DMS114 treated with DMSO at 0.1 percent for 48 hours (cell line): ENCODE results near the gene OR5A1.

Experiments
- DNase-seq: peaks from one replicate; lab custom pipeline; 2025; ENCODE audit not compliant: unreplicated experiment; lab: John Stamatoyannopoulos, UW

The OR5A1 gene

GRCh38 chr11:59475176-59475575, 38.9 kb downstream of the OR5A1 start:
- no peak for DNase-seq

DNA sequence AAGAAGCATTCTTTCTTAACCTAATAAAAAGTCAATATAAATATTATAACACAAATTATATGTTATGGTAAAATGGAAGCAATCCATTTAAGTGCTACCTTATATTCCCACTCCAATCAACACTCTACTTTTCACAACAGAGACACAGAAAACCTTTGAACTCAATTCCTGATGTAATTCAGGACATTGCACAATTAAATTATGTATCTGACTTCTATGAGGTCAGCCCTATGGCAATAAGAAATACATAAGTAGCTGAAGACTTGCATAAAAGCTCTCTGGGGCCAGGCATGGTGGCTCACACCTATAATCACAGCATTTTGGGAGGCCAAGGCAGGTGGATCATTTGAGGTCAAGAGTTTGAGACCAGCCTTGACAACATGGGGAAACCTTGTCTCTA, 43.6 kb downstream of the OR5A1 start:
- no peak for DNase-seq

- no peak for DNase-seq
Measured at GRCh38 chr11:59480359-59480758, 44.1 kb downstream of the OR5A1 start.
